Stimulated activated CD4-positive, alpha-beta T cell treated with anti-CD3 and anti-CD28 coated beads, Interleukin-1b, Interleukin-23, amount 100 ng/mL, for 4 hours (primary cell): Measurements from ENCODE around the gene ZNF550.
"Not testable (repeated sequence)": the region's sequence is repeated elsewhere in the genome, so short reads cannot be mapped to it uniquely, and the experiment has no call there.

Experiments used
- DNase-seq, 2 donors: peaks; one replicate each; pipeline ENCODE4 v3.0.0-alpha.2; 2020; ENCODE audit warnings: low read depth in 2 of 2

ZNF550 gene

GRCh38 chr19:57527136-57527881, 32.4 kb downstream of the ZNF550 start, which contains the start of gene ZNF549:
Gene ZNF549, plus strand, starts transcription at chr19:57527356. Its CDS starts 218 bp downstream, at chr19:57527574.
- DNase-seq: peak; percentile 72 to 74

GRCh38 chr19:57518021-57518420, 41.6 kb downstream of the ZNF550 start:
- not testable (repeated sequence) for DNase-seq

DNA sequence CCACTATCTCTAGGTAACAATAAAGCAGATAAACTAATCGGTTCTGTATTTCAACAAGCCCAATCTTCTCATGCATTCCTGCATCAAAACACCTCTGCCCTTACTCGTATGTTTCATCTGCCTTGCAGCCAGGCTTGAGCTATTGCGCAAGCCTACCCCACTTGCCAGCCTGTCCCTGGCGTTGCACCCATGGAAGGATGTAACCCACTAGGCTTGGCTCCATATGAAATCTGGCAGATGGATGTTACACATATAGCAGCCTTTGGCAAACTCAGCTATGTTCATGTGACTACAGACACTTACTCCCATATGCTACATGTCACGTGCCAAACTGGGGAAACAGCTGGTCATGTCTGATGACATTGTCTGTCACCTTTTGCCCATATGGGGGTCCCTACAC, 44.4 kb downstream of the ZNF550 start:
- no peak for DNase-seq

- no peak for DNase-seq
These were observed 46.8 kb downstream of the ZNF550 start for GRCh38 chr19:57512845-57513244.

- DNase-seq: no peak
These were observed 48.2 kb downstream of the ZNF550 start for GRCh38 chr19:57511484-57511883.

DNA sequence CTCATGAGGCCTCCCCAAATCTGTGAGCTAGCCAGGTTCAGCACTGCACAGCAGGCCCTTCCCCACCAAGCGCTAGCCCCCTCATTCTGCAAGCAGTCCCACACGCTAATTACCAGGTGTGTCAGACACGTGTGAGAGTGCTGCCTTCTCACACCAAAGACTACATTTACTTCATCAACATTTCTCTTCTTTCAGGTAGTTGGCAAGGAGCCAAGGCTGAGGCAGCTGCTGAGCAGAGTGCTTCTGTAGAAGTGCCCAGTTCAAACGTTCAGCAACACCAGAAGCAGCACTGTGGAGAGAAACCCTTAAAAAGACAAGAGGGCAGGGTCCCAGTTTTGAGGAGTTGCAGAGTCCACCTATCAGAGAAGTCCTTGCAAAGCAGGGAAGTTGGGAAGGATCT, 53.5 kb downstream of the ZNF550 start:
- no peak for DNase-seq

- not testable (repeated sequence) for DNase-seq
These were observed 59.3 kb downstream of the ZNF550 start for GRCh38 chr19:57500400-57500799.

DNA sequence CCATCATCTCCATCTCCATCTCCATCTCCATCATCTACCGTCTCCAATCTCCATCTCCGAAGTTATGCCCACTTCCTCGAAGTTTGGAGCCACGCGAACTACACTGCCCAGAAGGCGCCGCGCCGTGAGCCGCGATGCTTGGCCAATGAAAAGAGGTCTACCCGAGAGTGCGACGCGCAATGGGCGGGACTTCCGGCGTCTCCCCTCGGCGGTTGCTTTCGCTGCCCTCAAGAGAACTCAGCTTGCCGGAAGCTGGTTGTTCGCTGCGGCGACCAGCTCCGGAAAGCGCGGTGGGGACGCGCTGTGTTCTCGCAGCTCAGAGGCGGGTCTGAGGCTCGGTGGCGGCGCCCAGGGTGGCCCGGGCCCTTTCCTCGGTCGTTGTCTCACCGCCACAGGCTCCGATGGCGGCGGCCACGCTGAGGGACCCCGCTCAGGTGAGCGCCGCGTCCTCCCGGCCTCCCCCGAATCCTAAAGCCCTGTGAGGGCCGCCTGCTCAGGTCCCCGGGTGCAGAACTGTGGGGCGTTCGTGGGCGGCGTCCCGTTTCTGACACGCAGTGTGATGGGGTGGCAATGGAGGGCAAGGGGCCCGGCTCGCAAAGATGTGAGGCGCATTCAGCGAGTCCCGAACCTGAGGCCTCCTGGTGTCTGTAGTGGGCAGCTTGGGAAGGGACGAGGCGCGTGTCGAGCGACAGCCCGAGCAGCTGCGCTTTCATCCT, 59.8 kb downstream of the ZNF550 start, which contains the start of gene ZNF773:
Gene ZNF773 (plus strand): TSS at position 259 of the 716 bp plus-strand sequence. CDS start 143 bp downstream, at position 402.
- peak; percentile 91 to 95 for DNase-seq

DNA sequence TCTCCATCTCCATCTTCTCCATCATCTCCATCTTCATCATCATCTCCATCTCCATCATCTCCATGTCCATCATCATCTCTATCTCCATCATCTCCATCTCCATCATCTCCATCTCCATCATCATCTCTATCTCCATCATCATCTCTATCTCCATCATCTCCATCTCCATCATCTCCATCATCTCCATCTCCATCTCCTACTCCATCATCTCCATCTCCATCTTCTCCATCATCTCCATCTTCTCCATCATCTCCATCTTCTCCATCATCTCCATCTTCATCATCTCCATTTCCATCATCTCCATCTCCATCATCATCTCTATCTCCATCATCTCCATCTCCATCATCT, 60.4 kb downstream of the ZNF550 start:
- DNase-seq: not testable (repeated sequence)

GRCh38 chr19:57488299-57488644, 71.4 kb downstream of the ZNF550 start:
- DNase-seq: not testable (repeated sequence)

- DNase-seq: peak; percentile 87 to 90
These were observed 72.0 kb downstream of the ZNF550 start, which contains the start of gene ZNF419 for GRCh38 chr19:57487477-57488298. Gene ZNF419, plus strand, starts transcription at chr19:57487750. Its CDS starts 201 bp downstream, at chr19:57487951.
